ENCODE results near the gene MDH2.
"Not testable (repeated sequence)": the region's sequence is repeated elsewhere in the genome, so short reads cannot be mapped to it uniquely, and the experiment has no call there.

The MDH2 gene

DNA sequence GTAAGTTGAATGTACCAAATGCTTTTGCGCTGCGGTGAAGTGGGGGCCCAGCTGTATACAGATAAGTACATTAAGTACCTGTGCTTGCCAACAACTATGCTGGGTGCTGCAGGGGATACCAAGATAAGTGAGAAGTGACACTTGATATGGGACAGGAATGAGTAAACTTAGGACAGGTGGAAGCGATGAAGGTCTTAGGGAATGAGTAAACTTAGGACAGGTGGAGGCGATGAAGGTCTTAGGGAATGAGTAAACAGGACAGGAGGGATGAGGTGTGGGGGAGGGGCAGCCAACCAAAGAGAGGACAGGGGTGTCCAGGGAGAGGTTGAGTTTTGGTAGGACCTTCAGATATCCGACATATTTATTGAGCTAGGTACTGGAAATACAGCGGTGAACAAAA is 1.4 kb downstream of the MDH2 start:
- no peak for DNase-seq

- no peak for DNase-seq
Measured at GRCh38 chr7:76050545-76050944, 2.6 kb downstream of the MDH2 start.

DNA sequence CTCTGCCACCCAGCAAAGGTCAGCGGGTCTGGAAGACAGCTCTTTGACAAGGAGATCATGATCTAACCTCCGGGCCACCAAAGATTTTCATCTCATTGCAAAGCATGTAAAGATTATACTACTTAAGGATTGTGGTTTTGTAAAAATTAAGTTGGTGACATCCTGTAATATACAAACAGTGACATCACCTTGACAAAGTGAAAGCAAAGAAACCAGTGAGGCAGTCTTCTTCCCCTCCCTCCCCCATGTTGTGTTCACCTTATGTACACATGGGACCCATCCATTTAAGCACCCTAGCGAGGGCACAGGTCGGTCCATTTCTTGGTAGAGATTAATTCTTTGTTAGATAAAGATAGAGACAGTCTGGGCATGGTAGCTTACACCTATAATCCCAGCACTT is 3.9 kb downstream of the MDH2 start:
- no peak for DNase-seq

DNA sequence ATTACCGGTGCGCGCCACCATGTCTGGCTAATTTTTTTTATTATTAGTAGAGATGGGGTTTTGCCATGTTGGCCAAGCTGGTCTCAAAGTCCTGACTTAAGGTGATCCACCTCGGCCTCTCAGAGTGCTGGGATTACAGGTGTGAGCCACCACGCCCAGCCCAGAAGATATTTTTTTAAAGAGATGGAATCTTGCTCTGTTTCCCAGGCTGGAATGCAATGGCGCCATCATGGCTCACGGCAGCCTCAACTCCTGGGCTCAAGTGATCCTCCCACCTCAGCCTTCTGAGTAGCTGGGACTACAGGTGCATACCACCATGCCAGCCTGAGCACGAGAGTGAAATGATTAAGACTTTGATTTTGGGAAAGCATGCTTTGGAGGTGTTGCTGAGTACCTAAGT is 4.8 kb downstream of the MDH2 start:
- DNase-seq, result not testable (repeated sequence)

- no peak for DNase-seq
Measured at GRCh38 chr7:76053461-76053860, 5.6 kb downstream of the MDH2 start.

GRCh38 chr7:76054123-76055120 is 6.5 kb downstream of the MDH2 start:
- DNase-seq, result peak; percentile 58

DNA sequence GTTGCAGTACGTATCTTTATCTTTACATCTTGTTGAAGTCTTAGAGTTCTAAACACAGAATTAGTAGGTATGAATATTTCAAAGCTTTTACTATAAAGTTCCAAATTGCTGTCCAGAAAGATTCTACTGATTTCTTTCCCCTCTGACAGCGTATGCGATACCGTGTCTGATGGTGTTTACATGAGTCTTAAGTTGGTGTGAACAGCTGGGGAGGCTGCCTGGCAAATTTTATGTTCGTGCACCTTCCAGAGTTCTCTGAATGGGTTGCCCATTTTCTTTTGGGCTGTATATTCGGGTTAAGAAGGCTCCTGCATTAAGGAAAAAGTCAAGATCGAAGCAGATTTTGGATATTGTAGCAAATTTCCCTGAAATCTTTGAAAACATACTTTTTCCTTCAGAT is 8.3 kb downstream of the MDH2 start:
- no peak for DNase-seq

DNA sequence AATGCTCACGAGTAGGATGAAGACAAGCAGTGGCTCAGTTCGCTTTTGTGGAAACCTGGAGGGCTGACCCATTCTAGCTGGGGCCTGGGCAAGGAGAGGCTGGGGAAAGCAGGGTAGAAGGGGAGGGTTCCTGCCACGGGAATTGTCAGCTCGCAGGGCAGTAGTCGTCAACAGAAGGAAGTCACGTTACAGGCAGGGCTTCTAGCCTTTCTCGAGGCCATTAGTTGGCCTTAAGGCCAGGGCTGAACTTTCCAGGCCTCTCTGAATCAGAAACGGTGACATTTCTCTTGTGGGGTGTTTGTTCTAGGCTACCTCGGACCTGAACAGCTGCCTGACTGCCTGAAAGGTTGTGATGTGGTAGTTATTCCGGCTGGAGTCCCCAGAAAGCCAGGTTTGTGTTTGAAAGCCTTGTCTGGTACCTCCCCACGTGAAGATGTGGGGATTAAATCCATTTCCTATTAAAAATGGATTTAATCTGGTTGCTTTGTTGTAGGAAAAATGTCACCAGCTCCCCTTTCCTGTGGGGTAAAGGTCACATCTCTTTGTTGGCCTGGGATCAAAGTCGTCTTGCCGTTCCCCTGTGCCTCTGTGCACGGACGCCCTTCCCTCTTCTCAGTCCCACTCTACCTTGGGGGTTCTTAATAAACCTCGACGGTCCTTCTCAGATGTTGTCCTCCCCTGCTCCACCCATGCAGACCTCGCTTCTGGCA is 9.4 kb downstream of the MDH2 start:
- DNase-seq, result no peak

DNA sequence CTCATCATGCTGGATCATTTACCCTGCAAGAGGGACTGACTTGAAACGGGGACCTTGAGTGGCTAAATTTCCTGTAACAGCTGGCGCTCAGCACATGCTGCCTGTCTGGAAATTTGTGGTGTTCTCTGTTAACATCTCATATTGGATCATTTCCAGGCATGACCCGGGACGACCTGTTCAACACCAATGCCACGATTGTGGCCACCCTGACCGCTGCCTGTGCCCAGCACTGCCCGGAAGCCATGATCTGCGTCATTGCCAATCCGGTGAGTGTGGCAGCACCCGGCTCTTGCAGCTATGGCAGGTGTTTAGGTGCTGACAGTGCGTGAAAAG is 9.9 kb downstream of the MDH2 start:
- DNase-seq, result no peak

DNA sequence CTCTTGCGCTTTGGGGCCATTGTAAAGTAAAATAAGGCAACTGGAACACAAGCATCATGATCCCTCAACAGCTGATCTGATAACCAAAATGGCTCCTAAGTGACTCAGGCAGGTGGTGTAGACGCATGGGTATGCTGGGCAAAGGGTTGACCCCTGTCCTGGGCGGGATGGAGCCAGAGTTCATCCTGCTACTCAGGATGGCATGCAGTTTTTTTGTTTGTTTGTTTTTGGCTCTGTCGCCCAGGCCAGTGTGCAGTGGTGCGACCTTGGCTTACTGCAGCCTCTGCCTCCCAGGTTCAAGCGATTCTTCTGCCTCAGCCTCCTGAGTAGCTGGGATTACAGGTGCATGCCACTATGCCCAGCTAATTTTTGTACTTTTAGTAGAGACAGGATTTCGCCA is 10.8 kb downstream of the MDH2 start:
- DNase-seq, result not testable (repeated sequence)

GRCh38 chr7:76060842-76061241 is 12.9 kb downstream of the MDH2 start:
- DNase-seq, result no peak

- DNase-seq, result no peak
Measured at GRCh38 chr7:76062254-76062653, 14.3 kb downstream of the MDH2 start.

DNA sequence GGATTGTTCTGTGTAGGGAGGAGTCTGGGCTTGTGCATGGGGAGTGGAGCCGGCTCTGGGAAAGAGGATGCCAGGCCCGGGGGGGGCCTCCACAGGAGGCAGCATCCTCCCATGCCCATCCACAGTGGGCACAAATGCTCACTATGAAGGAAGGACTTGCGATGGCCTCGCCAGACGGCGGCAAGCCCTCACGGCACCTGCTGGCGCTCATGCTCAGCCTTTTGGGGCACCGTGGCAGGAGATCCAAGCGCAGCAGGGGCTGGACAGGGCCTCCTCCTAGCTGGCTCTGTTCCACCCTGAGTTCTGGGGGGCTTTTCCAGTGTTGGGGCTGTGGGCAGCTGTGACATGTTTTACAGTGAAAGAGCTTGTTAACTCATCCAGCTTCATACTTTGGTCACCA is 15.2 kb downstream of the MDH2 start:
- no peak for DNase-seq

- DNase-seq, result no peak
Measured at GRCh38 chr7:76063525-76063924, 15.6 kb downstream of the MDH2 start.

DNA sequence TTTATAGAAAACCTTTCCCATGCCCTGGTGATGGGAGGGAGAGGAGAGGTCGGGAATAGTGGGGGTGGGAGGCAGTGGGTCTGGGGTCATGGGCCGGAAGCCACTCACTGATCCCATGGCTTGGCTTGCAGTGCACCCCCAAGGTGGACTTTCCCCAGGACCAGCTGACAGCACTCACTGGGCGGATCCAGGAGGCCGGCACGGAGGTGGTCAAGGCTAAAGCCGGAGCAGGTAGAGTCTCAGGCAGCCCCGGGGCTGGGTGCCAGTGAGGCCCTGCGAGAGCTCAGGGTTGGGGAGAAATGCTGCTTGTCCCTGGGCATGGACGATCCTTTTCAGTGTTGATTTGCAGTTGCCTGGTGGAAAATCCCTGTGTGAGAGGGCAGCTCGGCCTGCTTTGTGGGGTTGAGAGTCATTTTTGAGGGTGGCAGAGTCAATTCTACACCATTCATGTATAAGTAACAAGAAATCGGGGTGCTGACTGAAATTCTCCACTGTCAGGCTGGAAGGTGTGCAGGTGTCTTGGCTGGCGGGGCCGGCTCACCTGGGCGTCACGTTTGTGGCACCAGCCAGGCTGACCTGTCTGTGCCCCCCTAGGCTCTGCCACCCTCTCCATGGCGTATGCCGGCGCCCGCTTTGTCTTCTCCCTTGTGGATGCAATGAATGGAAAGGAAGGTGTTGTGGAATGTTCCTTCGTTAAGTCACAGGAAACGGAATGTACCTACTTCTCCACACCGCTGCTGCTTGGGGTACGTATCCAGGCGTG is 16.5 kb downstream of the MDH2 start:
- DNase-seq, result no peak

GRCh38 chr7:76065016-76065612 is 17.2 kb downstream of the MDH2 start:
- DNase-seq, result no peak

DNA sequence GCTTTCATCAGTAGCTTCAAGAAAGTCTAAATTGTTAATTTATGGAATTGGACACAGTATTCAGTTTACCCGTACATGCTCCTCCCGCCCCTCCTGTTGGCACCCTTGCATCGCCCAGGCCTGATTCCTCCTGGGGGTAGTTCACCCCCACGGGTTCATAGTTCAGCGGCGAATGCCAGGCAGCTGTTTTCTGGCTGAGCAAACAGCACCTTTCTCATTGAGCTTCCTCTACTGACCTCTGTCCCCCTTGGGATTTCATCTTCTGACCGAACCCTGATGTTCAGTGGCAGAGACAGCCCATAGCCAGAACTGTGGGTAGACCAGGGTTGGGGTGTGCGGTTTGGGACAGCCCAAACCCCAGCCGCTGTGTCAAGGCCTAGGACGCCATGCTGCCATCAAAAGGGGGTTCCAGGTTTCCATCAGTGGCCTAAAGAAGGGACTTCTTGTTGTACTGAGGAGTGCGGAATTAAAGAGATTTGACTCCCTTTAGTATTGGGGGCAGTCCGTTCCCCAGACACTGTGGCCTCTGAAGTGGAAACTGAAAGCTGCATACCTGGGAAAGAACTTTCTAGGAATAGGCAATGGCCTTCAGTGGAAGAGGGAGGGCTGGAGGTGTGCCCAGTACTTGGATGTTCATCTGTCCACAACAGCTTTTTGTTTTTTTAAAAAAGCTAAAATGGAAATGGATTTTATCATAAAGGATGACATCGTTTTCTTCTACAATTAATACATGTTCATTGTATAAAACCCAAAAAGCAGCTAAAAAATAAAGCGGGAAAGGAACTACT is 19.0 kb downstream of the MDH2 start:
- no peak for DNase-seq

GRCh38 chr7:76069238-76069638 is 21.3 kb downstream of the MDH2 start:
- DNase-seq, result no peak

DNA sequence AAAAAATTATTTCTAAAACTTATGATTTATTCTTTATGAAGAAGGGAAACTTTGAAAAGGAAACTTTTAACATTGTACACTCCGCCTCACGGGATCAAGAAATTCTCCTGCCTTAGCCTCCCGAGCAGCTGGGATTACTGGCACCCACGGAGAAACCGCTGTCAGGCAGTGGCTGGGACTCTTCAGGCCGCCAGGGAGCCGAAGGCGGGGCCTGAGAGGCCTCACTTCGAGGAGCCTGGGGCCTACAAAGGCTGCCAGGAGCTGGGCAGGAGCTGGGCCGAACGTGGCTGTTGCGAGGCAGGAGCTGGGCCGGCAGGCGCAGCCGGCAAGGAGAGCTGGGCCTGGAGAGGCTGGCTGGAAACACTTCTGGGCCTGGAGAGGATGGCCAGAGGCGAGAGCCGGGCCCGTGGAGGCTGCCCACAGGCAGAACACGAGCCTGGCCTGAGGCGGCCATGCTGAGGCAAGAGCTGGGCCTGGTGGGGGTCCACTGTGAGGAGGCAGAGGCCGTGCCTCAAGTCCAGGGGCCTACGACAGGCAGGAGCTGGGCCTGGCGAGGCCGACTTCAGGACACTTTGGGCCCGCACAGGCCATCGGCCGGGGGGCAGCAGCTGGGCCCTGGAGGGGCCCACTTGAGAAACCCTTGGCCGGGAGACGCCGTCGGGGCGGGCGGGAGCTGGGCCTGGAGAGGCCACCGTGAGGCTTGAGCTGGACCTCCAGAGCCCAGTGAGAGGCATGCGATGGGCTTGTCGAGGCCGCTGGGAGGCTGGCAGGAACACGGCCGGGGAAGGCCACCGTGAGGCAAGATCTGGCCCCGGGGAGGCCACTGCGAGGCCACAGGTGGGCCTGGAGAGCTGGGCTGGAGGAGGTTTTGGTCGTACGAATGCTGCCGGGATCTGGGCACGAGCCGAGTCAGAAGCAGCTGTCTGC is 23.7 kb downstream of the MDH2 start:
- no peak for DNase-seq

DNA sequence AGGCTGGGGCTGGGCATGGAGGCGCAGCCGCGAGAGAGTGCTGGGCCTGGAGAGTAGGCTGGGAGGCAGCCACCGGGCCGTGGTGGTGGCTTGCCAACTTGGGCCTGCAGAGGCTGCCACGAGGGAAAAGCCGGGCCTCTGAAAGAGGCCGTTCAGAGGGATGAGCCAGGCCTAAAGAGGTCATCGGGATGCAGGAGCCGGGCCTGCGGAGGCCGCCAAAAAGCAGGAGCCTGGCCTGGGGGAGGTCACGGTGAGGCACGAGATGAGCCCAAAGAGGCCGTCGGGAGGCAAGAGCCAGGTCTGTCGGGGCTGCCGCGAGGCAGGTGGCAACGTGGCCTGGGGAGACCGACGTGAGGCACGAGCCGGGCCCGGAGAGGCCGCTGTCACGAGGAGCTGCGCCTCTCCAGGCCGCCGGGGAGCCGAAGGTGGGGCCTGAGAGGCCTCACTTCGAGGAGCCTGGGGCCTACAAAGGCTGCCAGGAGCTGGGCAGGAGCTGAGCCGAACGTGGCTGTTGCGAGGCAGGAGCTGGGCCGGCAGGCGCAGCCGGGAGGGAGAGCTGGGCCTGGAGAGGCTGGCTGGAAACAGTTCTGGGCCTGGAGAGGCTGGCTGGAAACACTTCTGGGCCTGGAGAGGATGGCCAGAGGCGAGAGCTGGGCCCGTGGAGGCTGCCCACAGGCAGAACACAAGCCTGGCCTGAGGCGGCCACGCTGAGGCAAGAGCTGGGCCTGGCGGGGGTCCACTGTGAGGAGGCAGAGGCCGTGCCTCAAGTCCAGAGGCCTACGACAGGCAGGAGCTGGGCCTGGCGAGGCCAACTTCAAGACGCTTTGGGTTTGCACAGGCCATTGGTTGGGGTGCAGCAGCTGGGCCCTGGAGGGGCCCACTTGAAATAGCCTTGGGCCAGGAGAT is 24.6 kb downstream of the MDH2 start:
- no peak for DNase-seq

All from NCI-H2081 treated with DMSO at 0.1 percent for 48 hours (cell line).